Loucy (cell line): ENCODE measurements around the gene MSL2.

Experiments
- EZH2phosphoT487 ChIP-seq: fragments of 200-600 bp; IDR thresholded peaks from 2 replicates; pipeline ENCODE4 v1.6.1; 2018; ENCODE audit warnings: antibody characterized with exemption, mild to moderate bottlenecking, moderate library complexity, borderline replicate concordance
- TF ChIP-seq, protein P1 (sequence below): fragments of 200-600 bp; sonication (generic); conservative IDR thresholded peaks from 2 replicates; pipeline ENCODE4 v1.5.1; 2014; ENCODE audit warnings: mild to moderate bottlenecking, antibody characterized with exemption, low read length

DNA sequence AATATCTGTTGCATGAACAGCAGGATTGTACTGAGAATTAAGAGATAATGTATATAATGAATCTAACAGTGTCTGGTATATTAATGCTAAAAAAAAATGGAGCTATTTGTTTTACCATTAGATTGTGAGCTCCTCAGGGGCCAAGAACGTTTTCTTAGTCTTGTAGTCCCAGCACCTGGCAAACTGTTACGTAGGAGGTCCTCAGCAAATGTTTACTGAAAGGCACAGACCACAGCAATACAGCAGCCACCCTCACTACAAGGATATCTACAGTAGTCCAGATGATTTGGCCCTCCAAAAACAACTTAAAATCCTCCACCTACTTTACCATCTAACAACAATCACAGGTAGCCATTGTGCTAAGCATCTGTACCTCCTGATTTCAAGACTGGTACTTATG, 59.7 kb downstream of the MSL2 start:
- TF ChIP-seq, protein P1, sequence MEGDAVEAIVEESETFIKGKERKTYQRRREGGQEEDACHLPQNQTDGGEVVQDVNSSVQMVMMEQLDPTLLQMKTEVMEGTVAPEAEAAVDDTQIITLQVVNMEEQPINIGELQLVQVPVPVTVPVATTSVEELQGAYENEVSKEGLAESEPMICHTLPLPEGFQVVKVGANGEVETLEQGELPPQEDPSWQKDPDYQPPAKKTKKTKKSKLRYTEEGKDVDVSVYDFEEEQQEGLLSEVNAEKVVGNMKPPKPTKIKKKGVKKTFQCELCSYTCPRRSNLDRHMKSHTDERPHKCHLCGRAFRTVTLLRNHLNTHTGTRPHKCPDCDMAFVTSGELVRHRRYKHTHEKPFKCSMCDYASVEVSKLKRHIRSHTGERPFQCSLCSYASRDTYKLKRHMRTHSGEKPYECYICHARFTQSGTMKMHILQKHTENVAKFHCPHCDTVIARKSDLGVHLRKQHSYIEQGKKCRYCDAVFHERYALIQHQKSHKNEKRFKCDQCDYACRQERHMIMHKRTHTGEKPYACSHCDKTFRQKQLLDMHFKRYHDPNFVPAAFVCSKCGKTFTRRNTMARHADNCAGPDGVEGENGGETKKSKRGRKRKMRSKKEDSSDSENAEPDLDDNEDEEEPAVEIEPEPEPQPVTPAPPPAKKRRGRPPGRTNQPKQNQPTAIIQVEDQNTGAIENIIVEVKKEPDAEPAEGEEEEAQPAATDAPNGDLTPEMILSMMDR: no peak
- TF ChIP-seq EZH2phosphoT487: no peak
